ENCODE results near the gene PCDHGB7.

GRCh38 chr5:141411575-141411974 lies 5.9 kb upstream of the PCDHGB7 start:
- no peak for TF ChIP-seq CTCF (IDR thresholded peaks at IDR 0.05; ENCODE audit: poor library complexity)
- TF ChIP-seq EZH2phosphoT487 (IDR thresholded peaks at IDR 0.05; ENCODE audit: low read depth, severe bottlenecking, unreplicated experiment): no peak
